ENCODE data around the gene EEIG1. TPM values are rescaled to one million over a fixed set of nuclear protein-coding genes. Genes with fewer than 3 reads are reported as not detected.

EEIG1 gene
- total RNA-seq, 1 donor from 2014 or later = 27.3 TPM

DNA sequence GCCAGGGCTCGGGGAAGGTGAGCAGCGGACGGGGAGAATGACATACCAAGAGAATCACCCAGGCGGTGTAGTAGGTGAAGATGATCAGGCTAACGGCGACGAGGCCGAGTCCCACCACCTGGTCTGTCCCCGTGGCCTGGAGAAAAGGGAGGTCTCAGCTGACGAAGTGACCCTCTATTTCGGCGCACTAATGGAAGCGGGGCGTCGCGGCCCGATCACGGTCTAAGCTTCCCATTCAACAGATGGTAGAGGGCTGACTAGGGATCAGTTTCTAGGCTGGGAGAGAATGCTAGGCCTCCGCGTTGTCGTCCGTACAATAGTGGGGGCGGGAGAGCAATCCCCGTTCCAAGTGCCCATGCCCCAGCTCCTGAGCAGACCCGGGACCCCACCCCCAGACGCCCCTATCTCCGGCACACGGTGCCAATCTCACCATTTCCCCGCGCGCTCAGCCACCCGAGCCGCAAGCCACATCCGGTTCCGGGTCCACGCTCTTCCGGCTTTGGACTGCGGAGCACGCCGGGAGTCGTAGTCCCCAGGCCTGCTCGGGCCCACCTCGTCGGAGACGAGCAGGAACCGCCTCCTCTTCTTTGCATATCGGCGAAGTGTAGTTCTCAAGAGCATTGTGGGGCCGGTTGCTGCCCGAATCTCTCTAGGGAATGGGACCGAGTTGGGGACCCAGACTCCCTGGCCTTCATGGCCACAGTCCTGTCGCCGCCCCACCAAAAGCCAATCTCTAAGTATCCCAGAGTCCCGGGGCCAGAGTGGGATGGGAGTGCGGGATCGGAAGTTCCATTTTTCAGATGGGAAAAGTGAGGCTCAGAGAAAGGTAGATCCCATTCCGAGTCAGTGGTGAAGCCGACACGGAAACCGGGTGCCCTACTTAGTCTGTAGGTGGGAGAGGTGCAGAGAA lies 43.1 kb downstream of the EEIG1 start, which contains the start of gene DPM2:
Gene DPM2, minus strand, starts transcription at position 467 of the 910 bp plus-strand sequence. Its CDS starts 34 bp downstream, at position 433.
- DNase-seq (ENCODE audit: low spot score) = peak; percentile 81
- Mint-ChIP-seq H3K27me3 (ENCODE audit: unreplicated experiment) (peaks cover 11% of the 10 kb centered on the region), H3K27ac (ENCODE audit: unreplicated experiment) (peak within 1 kb of the TSS; percentile 91), H3K36me3 (ENCODE audit: low read depth, unreplicated experiment) (peaks cover 12% of the 10 kb centered on the region), H3K4me1 (ENCODE audit: unreplicated experiment) (peaks cover 24% of the 10 kb centered on the region), H3K4me3 (ENCODE audit: unreplicated experiment) (peak within 1 kb of the TSS; percentile 96), H3K9me3 (ENCODE audit: unreplicated experiment) (no peaks in the 10 kb centered on the region)
- TF ChIP-seq, protein P1, sequence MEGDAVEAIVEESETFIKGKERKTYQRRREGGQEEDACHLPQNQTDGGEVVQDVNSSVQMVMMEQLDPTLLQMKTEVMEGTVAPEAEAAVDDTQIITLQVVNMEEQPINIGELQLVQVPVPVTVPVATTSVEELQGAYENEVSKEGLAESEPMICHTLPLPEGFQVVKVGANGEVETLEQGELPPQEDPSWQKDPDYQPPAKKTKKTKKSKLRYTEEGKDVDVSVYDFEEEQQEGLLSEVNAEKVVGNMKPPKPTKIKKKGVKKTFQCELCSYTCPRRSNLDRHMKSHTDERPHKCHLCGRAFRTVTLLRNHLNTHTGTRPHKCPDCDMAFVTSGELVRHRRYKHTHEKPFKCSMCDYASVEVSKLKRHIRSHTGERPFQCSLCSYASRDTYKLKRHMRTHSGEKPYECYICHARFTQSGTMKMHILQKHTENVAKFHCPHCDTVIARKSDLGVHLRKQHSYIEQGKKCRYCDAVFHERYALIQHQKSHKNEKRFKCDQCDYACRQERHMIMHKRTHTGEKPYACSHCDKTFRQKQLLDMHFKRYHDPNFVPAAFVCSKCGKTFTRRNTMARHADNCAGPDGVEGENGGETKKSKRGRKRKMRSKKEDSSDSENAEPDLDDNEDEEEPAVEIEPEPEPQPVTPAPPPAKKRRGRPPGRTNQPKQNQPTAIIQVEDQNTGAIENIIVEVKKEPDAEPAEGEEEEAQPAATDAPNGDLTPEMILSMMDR (IDR thresholded peaks at IDR 0.05; ENCODE audit: unreplicated experiment) = no peak

DNA sequence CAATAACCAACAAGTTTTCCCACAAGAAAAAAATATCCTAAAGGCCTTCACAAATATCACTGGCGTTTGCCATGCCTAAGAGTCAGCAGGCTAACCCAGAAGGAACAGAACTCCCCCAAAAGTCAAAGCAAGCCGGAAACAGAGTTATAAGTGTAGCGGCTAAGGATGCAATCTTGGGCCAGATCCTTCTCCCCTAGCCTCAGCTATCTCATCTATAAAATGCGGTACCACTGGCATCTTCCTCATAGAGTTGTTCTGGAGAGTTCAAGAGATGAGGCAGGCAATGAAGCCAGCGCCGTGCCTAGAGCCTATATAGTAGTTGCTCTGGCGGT lies 43.8 kb downstream of the EEIG1 start:
- TF ChIP-seq, protein P1 (IDR thresholded peaks at IDR 0.05; ENCODE audit: unreplicated experiment) = no peak
- Mint-ChIP-seq H3K27me3 (ENCODE audit: unreplicated experiment) (peaks cover 11% of the 10 kb centered on the region), H3K9me3 (ENCODE audit: unreplicated experiment) (no peaks in the 10 kb centered on the region), H3K4me3 (ENCODE audit: unreplicated experiment) (peak overlapping the region; percentile 96), H3K36me3 (ENCODE audit: low read depth, unreplicated experiment) (peaks cover 12% of the 10 kb centered on the region), H3K4me1 (ENCODE audit: unreplicated experiment) (peaks cover 24% of the 10 kb centered on the region), H3K27ac (ENCODE audit: unreplicated experiment) (peak overlapping the region; percentile 91)
- no peak for DNase-seq (ENCODE audit: low spot score)

DNA sequence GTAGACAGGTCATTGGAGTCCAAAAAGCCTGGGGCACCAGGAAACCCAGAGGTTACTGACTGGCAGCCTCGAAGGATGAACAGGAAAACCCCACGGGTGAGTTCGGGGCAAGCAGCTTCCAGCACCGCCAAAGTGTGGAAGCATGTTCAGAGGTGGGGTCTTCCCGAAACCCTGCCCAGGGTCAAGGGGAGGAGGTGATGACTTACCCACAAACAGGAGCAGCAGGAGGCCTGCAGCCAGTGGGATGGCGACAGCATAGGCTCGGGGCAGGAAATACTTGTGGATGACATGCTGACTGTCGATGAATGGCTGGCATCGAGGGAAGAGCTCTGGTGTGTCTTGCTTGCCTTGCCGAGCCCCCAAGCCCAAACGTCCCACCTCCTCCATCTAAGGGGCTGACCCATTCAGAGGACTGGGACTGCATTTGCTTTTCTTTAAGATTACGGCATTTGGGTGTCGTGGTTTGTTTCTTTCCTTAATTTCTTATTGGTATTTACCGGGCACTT lies 44.4 kb downstream of the EEIG1 start:
- Mint-ChIP-seq H3K4me3 (ENCODE audit: unreplicated experiment) (peak overlapping the region; percentile 96), H3K4me1 (ENCODE audit: unreplicated experiment) (peaks cover 26% of the 10 kb centered on the region), H3K36me3 (ENCODE audit: low read depth, unreplicated experiment) (peaks cover 12% of the 10 kb centered on the region), H3K9me3 (ENCODE audit: unreplicated experiment) (no peaks in the 10 kb centered on the region), H3K27ac (ENCODE audit: unreplicated experiment) (peak overlapping the region; percentile 91), H3K27me3 (ENCODE audit: unreplicated experiment) (peaks cover 10% of the 10 kb centered on the region)
- TF ChIP-seq, protein P1 (IDR thresholded peaks at IDR 0.05; ENCODE audit: unreplicated experiment) = no peak
- DNase-seq (ENCODE audit: low spot score) = no peak

DNA sequence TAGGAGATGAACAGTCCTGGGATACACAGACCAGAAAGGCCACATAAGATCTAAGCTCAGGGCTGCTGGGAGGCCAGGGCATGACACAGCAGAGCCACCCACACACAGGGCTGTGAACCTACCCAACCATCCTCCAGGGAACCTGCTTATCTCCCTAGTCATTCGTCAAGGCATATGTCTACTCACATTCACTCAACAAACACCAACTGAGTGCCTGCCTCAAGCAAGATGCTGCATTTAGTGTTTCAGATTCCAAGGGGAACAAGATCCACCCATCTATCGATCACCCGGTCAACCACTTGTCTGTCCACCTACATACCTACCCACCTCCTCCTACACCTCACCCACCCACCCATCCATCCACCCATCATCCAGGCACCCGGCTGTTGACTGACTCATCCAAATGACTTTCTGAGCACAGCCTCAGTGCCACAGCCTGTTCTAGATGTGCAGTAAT lies 45.0 kb downstream of the EEIG1 start:
- DNase-seq (ENCODE audit: low spot score) = no peak
- peak overlapping the region; percentile 96 for H3K4me3 Mint-ChIP-seq (ENCODE audit: unreplicated experiment)
- H3K36me3 Mint-ChIP-seq (ENCODE audit: low read depth, unreplicated experiment) = peaks cover 12% of the 10 kb centered on the region
- no peaks in the 10 kb centered on the region for H3K9me3 Mint-ChIP-seq (ENCODE audit: unreplicated experiment)
- TF ChIP-seq, protein P1 (IDR thresholded peaks at IDR 0.05; ENCODE audit: unreplicated experiment) = no peak
- peaks cover 31% of the 10 kb centered on the region for H3K4me1 Mint-ChIP-seq (ENCODE audit: unreplicated experiment)
- peaks cover 10% of the 10 kb centered on the region for H3K27me3 Mint-ChIP-seq (ENCODE audit: unreplicated experiment)
- no peak overlapping the region for H3K27ac Mint-ChIP-seq (ENCODE audit: unreplicated experiment)

DNA sequence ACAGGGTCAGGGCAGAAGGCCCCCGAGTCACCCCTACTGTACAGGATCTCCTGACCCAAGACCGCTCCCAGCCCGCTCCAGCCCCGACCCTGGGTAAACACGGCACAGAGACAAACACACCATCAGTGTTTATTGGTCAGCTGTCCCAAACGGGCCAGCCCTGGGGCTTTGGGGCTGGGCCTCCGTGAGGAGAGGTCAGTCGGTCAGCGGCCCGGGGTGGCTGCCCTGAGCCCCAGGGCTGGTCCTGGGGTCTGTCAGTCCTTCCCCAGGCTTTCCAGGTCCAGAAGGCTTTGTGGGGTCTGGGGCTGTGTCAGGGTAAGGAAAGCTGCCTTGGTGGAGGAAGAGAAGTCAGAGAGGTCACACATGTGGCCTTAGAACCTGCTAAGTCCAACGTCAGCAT lies 45.8 kb downstream of the EEIG1 start:
- TF ChIP-seq, protein P1 (IDR thresholded peaks at IDR 0.05; ENCODE audit: unreplicated experiment) = no peak
- Mint-ChIP-seq H3K9me3 (ENCODE audit: unreplicated experiment) (no peaks in the 10 kb centered on the region), H3K36me3 (ENCODE audit: low read depth, unreplicated experiment) (peaks cover 12% of the 10 kb centered on the region), H3K4me1 (ENCODE audit: unreplicated experiment) (peaks cover 31% of the 10 kb centered on the region), H3K27ac (ENCODE audit: unreplicated experiment) (no peak overlapping the region), H3K4me3 (ENCODE audit: unreplicated experiment) (no peak overlapping the region), H3K27me3 (ENCODE audit: unreplicated experiment) (peaks cover 10% of the 10 kb centered on the region)
- DNase-seq (ENCODE audit: low spot score) = no peak
